ENCODE data around the gene GPR55. TPM values are rescaled to one million over a fixed set of nuclear protein-coding genes. Genes with fewer than 3 reads are reported as not detected.

GPR55 gene
- total and polyA plus RNA-seq, 2 of the 8 experiments (the other 6 are each of a cell fraction or from before 2014, with no cell fraction given): not detected

- peak within 1 kb of the TSS; percentile 93 for H2BK5ac ChIP-seq (ENCODE audit: low read depth, low read length)
- peak within 1 kb of the TSS; percentile 81 to 91 (median 86) for H3K9ac ChIP-seq (replicated peaks in 1 of 4; ENCODE audit: extremely low read depth in 1 of 4, low read depth in 3 of 4, low read length in 3 of 4)
- H2BK15ac ChIP-seq (ENCODE audit: low read length): peak within 1 kb of the TSS; percentile 82
- DNase-seq (ENCODE audit: low read depth in 1 of 2, low spot score in 2 of 2) (peak in 1 of 2 experiments; percentile 79), FAIRE-seq (no peak)
- H3K4ac ChIP-seq (replicated peaks; ENCODE audit: insufficient read length, low read depth, low read length): peak within 1 kb of the TSS; percentile 63
- H4K8ac ChIP-seq (ENCODE audit: extremely low read depth, insufficient read depth, low read length): peak within 1 kb of the TSS; percentile 95
- H3K27me3 ChIP-seq (replicated peaks in 1 of 4; ENCODE audit: control insufficient read depth in 3 of 4, extremely low read depth in 1 of 4, insufficient read depth in 3 of 4, low read length in 3 of 4): no peaks in the 10 kb centered on the region; a peak in 1 of 7 replicates
- H4K91ac ChIP-seq (replicated peaks; ENCODE audit: insufficient read length, low read length): peak within 1 kb of the TSS; percentile 88
- H3K18ac ChIP-seq (ENCODE audit: extremely low read depth, low read length): peak within 1 kb of the TSS; percentile 97
- CTCF ChIA-PET (ENCODE audit: partially characterized antibody): interaction anchor here (0.8 to 10.1 kb wide), 9 partner anchors 11 to 547 kb away, joined by 3 to 86 read pairs (median 4); no protein-coding TSS in a partner anchor
- H3K27ac ChIP-seq (ENCODE audit: low read depth, low read length): peak within 1 kb of the TSS; percentile 82
- POLR2A ChIA-PET (ENCODE audit: partially characterized antibody): interaction anchor here (0.6 to 1.8 kb wide), 18 partner anchors 9 to 863 kb away, joined by 3 to 8 read pairs (median 4); no protein-coding TSS in a partner anchor
- H3K14ac ChIP-seq (ENCODE audit: insufficient read length): no peak within 1 kb of the TSS
- H2BK12ac ChIP-seq (ENCODE audit: low read depth, low read length): peak within 1 kb of the TSS; percentile 94
- peaks cover 20% of the 10 kb centered on the region for H3K23me2 ChIP-seq (ENCODE audit: low read depth, low read length)
- H3K79me2 ChIP-seq (ENCODE audit: control insufficient read depth in 1 of 2, insufficient read depth in 2 of 2, low read length in 2 of 2): peaks cover under 1 to 50% of the 10 kb centered on the region in 2 experiments
- H3K4me2 ChIP-seq (ENCODE audit: insufficient read depth in 1 of 2, low read depth in 2 of 2, low read length in 2 of 2): peak within 1 kb of the TSS; percentile 76 to 94
- no peaks in the 10 kb centered on the region for H3K9me3 ChIP-seq (ENCODE audit: insufficient read depth in 2 of 2, low read depth in 1 of 2, low read length in 1 of 2)
- peak within 1 kb of the TSS; percentile 75 for H3K56ac ChIP-seq (replicated peaks; ENCODE audit: insufficient read length, low read depth, low read length)
- peaks cover 0 to 5% of the 10 kb centered on the region in 2 experiments for H4K20me1 ChIP-seq (replicated peaks in 1 of 2; ENCODE audit: control insufficient read depth in 1 of 2, insufficient read depth in 2 of 2, low read length in 2 of 2)
- H3K4me3 ChIP-seq (ENCODE audit: extremely low read depth in 1 of 4, insufficient read depth in 2 of 4, low read depth in 3 of 4, low read length in 4 of 4): peak within 1 kb of the TSS; percentile 75 to 99 (median 84)
- H2AFZ ChIP-seq (ENCODE audit: low read length): peak within 1 kb of the TSS; percentile 69; the same call in 1 of the 2 replicates
- peak within 1 kb of the TSS; percentile 74 for H4K5ac ChIP-seq (ENCODE audit: insufficient read length, low read depth, low read length)
- H2AK5ac ChIP-seq (ENCODE audit: low read depth, low read length): peak within 1 kb of the TSS; percentile 90; the same call in 1 of the 2 replicates
- H2BK20ac ChIP-seq (ENCODE audit: low read length): peak within 1 kb of the TSS; percentile 51; the same call in 1 of the 2 replicates
- H3K79me1 ChIP-seq (ENCODE audit: low read depth, low read length): peaks cover 12% of the 10 kb centered on the region; the same call in 1 of the 2 replicates
- peaks cover 12 to 56% (median 41%) of the 10 kb centered on the region in 4 experiments for H3K4me1 ChIP-seq (replicated peaks in 1 of 4; ENCODE audit: control insufficient read depth in 3 of 4, insufficient read depth in 4 of 4, low read length in 3 of 4)
- WGBS, 2 experiments (ENCODE audit: extremely low coverage in 1 of 2, insufficient coverage in 1 of 2, insufficient read length in 1 of 2, insufficient replicate concordance in 2 of 2, low coverage in 1 of 2, low lambda C conversion rate in 2 of 2, missing lambda C conversion rate in 1 of 2): 2% methylated on average over 40 of the region's 76 CpGs; no CpG with 5 or more reads in 1 of the 2 experiments
- peak within 1 kb of the TSS; percentile 57 for H2BK120ac ChIP-seq (replicated peaks; ENCODE audit: low read depth, low read length)
- H3K36me3 ChIP-seq (ENCODE audit: control insufficient read depth in 2 of 4, insufficient read depth in 4 of 4, low read length in 3 of 4): peaks cover 0 to 3% (median 0%) of the 10 kb centered on the region in 4 experiments; a peak in 1 of 8 replicates
- H3K23ac ChIP-seq (ENCODE audit: insufficient read length): no peak within 1 kb of the TSS
- TF ChIP-seq, protein P1, sequence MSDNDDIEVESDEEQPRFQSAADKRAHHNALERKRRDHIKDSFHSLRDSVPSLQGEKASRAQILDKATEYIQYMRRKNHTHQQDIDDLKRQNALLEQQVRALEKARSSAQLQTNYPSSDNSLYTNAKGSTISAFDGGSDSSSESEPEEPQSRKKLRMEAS (IDR thresholded peaks at IDR 0.05): no peak
- no peak for TF ChIP-seq NANOG (IDR thresholded peaks at IDR 0.05; ENCODE audit: insufficient read depth, low read depth, low read length, poor library complexity, severe bottlenecking)
- peak; percentile 19 to 85; a peak in 1 of 4 replicates for TF ChIP-seq SIN3A (conservative IDR thresholded peaks at IDR 0.05 in 1 of 2, IDR thresholded peaks at IDR 0.05 in 1 of 2; ENCODE audit: low read depth in 1 of 2, low read length in 2 of 2)
- no peak for TF ChIP-seq SUZ12 (IDR thresholded peaks at IDR 0.05; ENCODE audit: low read length)
- no peak; a peak in 1 of 4 replicates for TF ChIP-seq RAD21 (IDR thresholded peaks at IDR 0.05 in 1 of 2, conservative IDR thresholded peaks at IDR 0.05 in 1 of 2; ENCODE audit: low read depth in 2 of 2, low read length in 2 of 2)
- no peak for TF ChIP-seq RNF2 (IDR thresholded peaks at IDR 0.05; ENCODE audit: borderline replicate concordance, low read depth, low read length, missing control alignments, poor library complexity, severe bottlenecking)
Measured at GRCh38 chr2:230864605-230865306, 60.3 kb downstream of the GPR55 start, which contains the start of gene ITM2C. TSS of gene ITM2C (plus strand) at chr2:230864942. CDS start at chr2:230865026, 84 bp downstream.

All from H1 (cell line).